ENCODE results near the gene RCBTB1.
A peak's percentile ranks its signal among the peaks of the same experiment; 100 is the strongest.
"Not testable (repeated sequence)": the region's sequence is repeated elsewhere in the genome, so short reads cannot be mapped to it uniquely, and the experiment has no call there.

RCBTB1 gene

DNA sequence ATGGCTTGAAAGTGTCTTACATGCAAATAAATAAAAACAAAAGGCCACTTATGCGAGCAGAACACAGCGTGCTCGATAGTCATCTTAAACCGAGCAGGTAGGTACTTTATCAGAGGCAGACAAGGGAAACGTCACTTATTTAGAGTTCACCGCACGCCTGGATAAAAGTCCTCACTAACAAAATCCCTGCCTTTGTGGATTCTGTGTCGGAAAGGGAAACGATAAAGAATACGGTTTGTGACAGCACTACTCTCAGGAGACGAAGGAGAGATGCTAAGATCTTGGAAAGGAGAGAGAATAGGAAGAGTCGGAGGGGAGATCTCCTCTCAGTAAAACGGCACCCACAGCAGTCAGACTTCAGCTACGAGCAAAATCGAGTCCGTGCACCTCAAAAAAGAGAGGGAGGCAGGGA lies 581 bp downstream of the RCBTB1 start:
- TF ChIP-seq ZFX (IDR thresholded peaks at IDR 0.05), result no peak
- TF ChIP-seq, protein P1, sequence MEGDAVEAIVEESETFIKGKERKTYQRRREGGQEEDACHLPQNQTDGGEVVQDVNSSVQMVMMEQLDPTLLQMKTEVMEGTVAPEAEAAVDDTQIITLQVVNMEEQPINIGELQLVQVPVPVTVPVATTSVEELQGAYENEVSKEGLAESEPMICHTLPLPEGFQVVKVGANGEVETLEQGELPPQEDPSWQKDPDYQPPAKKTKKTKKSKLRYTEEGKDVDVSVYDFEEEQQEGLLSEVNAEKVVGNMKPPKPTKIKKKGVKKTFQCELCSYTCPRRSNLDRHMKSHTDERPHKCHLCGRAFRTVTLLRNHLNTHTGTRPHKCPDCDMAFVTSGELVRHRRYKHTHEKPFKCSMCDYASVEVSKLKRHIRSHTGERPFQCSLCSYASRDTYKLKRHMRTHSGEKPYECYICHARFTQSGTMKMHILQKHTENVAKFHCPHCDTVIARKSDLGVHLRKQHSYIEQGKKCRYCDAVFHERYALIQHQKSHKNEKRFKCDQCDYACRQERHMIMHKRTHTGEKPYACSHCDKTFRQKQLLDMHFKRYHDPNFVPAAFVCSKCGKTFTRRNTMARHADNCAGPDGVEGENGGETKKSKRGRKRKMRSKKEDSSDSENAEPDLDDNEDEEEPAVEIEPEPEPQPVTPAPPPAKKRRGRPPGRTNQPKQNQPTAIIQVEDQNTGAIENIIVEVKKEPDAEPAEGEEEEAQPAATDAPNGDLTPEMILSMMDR (conservative IDR thresholded peaks at IDR 0.05), result no peak
- H3K27ac ChIP-seq, result peak overlapping the region; percentile 77

DNA sequence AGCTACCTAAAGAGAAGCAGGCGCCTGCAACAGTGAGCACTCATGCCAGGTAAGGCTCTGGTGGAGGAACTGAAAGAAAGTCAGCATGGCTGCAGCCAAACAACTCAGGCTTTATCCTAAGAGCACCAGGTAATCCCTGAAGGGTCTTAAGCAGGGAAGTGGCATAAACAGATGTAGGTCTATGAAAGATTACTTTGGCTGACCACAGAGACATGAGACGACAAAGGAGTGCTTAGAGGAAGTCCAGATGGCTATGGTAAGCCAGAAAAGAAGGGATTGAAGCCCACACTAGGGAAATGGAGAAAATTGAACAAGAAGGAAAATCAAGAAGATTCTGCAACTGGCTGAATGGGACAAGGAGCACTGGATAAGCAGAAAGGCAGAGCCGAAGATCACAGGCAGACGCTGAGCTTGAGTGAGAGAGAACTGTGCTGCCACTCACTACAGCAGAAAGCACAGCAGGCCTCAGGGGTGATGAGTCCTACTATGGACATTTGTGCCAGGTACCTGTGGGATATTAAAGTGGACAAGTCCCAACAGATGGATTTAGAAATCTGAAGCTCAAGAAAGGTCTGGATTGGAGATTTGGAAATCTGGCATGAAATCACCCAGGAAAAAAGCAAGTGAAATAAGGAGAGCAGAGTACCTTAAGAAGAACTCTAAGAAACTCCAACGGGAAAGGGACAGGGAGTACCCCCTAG lies 4.2 kb downstream of the RCBTB1 start:
- no peak overlapping the region for H3K27ac ChIP-seq
- TF ChIP-seq ZFX (IDR thresholded peaks at IDR 0.05), result no peak
- TF ChIP-seq, protein P1 (conservative IDR thresholded peaks at IDR 0.05), result no peak

DNA sequence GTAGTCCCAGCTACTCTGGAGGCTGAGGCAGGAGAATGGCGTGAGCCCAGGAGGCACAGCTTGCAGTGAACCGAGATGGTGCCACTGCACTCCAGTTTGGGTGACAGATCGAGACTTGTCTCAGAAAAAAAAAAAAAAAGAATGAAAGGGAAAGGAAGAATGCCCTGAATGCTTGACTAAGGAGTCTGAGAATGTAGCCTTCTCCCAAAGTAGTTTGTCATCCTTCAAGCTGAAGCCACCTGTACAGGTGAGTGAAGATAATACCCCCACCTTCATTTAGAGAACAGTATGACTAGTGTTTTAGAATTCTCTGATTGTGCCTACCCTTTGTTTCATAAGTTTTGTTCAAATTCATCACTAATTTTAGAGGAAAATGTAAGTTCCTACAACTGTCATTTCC lies 5.9 kb downstream of the RCBTB1 start:
- H3K27ac ChIP-seq, result no peak overlapping the region
- TF ChIP-seq ZFX (IDR thresholded peaks at IDR 0.05), result no peak

DNA sequence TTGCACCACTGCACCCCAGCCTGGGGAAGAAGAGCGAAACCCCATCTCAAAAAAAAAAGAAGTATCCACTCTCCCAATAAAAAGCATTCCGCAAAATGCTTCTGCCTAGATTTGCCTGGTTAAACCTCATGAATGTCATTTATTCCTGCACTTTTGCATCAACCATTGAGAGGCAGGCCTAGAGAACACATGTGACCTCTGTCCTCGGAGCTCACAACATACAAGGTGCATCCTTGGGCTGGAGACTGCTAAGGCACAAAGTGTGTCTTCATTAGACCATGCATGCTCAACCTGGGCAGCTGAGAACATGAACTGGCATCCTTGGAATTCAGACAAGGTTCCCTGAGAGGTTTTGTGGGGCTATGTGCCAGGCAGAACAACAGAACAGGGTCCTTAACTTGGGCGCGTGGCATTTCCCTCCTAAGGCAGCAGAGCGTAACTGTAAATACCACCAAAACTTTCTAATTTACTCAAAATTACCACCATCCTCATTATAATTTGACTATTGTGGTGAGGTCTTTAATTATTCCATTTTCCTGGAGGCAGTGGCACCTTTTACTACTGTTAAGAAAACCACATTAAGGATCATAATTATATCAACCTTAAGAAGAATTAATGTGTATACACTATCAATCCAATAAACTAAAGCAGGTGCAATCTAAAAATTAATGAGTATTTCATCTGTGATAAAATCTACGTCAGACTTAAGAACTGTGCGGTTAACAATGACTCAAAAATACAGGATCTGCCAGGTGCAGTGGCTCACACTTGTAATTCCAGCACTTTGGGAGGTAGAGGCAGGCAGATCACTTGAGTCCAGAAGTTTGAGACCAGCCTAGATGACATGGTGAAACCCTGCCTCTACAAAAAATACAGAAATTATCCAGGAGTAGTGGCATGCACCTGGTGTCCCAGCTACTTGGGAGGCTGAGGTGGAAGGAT lies 13.8 kb downstream of the RCBTB1 start:
- TF ChIP-seq, protein P1 (conservative IDR thresholded peaks at IDR 0.05), result no peak
- no peak for TF ChIP-seq ZFX (IDR thresholded peaks at IDR 0.05)
- no peak overlapping the region for H3K27ac ChIP-seq

DNA sequence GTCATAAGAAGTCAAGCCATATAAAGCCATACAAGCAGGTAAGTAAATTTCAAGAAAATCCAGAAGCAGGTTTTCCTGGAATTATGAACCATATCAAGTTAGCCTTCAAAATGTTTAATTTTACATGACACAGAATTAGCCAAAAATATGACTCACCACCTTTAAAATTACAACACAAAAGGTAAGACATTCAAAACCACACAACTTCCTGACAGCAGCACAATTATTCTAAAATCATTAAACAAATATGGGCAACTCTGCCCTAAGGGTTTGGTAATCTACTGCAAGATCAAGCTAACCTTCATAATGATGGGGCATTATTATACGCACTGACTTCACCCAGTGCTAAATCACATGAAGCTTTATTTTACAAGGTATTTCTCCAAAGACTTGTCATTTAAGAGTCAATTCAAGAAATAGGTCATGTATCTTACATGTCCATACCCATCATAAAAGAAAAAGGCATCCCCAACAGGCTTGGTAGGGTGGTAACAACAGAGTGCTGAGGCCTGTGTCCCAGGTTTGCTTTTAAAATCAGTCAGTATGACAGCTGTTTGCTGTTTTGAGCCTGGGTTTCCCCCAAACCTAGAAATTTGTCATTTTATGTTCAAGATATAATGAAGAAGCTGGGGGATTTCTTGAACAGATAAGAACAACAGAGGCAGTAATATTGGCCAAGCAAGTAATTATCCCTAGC lies 15.2 kb downstream of the RCBTB1 start:
- no peak for TF ChIP-seq ZFX (IDR thresholded peaks at IDR 0.05)
- TF ChIP-seq, protein P1 (conservative IDR thresholded peaks at IDR 0.05), result no peak
- H3K27ac ChIP-seq, result no peak overlapping the region; the same call in 1 of the 2 replicates

DNA sequence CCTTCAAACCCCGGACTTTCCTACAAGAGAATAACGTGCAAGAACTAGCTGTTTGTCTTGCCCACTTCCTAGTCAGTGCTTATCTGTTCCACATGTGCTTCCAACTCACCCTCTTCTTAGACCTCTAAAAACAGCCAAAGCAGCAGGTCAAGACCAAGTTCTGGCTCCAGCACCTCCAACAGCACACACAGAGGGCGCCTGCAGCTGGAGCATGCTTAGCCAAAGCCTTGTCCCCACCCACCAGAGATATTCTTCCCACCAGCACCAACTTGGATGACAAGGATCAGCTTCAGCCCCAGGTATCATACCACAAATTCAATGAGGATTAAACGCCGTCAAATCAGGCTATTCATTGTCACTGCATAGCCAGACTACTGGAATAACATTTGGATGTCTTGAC lies 17.9 kb downstream of the RCBTB1 start:
- TF ChIP-seq, protein P1 (conservative IDR thresholded peaks at IDR 0.05), result no peak
- no peak for TF ChIP-seq ZFX (IDR thresholded peaks at IDR 0.05)
- no peak overlapping the region for H3K27ac ChIP-seq

DNA sequence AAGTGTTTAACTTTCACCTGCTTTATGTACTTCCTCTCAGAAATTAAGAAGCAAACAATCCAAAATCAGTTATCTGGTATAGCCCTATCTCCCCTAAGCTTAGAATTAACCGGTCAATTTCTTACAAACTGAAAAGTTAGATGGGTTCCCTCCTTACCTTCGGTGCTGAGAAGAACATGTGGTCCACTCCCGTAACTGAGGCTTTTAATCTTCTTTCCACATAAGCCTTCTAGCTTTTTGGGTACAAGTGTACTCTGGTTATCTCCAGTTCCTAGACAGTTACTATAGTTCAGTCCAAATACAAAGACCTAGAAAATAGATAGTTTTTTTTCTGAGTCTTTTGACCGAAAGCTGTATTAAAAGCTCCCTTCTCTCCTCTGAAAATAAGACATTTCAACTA lies 18.9 kb downstream of the RCBTB1 start:
- TF ChIP-seq, protein P1 (conservative IDR thresholded peaks at IDR 0.05), result no peak
- no peak for TF ChIP-seq ZFX (IDR thresholded peaks at IDR 0.05)
- no peak overlapping the region for H3K27ac ChIP-seq

DNA sequence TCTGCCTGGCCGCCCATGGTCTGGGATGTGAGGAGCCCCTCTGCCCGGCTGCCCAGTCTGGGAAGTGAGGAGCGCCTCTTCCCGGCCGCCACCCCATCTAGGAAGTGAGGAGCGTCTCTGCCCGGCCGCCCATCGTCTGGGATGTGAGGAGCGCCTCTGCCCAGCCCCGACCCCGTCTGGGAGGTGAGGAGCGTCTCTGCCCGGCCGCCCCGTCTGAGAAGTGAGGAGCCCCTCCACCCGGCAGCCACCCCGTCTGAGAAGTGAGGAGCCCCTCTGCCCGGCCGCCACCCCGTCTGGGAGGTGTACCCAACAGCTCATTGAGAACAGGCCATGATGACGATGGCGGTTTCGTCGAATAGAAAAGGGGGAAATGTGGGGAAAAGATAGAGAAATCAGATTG lies 19.9 kb downstream of the RCBTB1 start:
- H3K27ac ChIP-seq, result not testable (repeated sequence)

Data from C4-2B (cell line).